Measurements from ENCODE around the gene NRP2. TPM values are rescaled to one million over a fixed set of nuclear protein-coding genes. Genes with fewer than 3 reads are reported as not detected.

Gene NRP2
- total and polyA plus RNA-seq, 2 of the 13 experiments (the other 11 are each of a cell fraction or from before 2014, with no cell fraction given), result 0.65 to 1.4 TPM

DNA sequence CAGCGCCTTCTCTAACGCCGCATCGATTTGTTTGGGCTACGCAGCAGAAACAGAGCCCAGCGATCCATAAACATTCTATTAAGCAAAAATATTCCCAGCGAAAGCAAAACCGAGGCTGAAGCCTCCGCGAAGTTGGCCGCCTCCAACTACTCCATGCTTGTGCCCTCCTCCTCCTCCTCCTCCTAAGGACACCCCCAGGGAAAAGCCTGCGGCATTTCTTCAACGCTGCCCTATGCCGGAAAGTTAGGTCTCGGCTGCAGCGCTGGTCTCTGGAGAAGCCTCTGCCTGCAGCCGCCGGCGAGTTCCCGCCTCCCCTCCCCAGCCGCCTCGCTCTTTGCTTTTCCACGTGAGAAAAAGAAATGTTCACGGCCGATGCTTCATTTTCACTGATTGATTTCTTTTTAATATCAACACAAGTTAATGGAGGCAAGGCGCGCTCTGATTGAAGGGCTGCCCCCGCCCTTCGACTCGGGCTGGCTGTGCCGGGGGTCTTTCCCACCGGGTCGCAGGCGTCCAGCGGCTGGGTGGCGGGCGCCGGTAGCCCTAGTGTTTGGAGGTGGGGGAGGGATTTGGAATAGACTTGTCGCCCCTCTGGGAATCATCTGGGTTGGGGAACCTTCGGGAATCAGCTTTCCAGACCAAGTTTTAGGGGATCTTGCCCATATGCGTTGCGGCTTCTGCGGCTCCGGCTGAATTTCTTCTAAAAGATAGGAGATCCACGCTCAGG lies 3.9 kb downstream of the NRP2 start (continued):
- TF ChIP-seq, protein P1, sequence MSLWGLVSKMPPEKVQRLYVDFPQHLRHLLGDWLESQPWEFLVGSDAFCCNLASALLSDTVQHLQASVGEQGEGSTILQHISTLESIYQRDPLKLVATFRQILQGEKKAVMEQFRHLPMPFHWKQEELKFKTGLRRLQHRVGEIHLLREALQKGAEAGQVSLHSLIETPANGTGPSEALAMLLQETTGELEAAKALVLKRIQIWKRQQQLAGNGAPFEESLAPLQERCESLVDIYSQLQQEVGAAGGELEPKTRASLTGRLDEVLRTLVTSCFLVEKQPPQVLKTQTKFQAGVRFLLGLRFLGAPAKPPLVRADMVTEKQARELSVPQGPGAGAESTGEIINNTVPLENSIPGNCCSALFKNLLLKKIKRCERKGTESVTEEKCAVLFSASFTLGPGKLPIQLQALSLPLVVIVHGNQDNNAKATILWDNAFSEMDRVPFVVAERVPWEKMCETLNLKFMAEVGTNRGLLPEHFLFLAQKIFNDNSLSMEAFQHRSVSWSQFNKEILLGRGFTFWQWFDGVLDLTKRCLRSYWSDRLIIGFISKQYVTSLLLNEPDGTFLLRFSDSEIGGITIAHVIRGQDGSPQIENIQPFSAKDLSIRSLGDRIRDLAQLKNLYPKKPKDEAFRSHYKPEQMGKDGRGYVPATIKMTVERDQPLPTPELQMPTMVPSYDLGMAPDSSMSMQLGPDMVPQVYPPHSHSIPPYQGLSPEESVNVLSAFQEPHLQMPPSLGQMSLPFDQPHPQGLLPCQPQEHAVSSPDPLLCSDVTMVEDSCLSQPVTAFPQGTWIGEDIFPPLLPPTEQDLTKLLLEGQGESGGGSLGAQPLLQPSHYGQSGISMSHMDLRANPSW (CRISPR knock-in tag; IDR thresholded peaks at IDR 0.05; ENCODE audit: borderline replicate concordance), result no peak
- TF ChIP-seq XRCC5 (optimal IDR thresholded peaks at IDR 0.05; ENCODE audit: low read length) (no peak), ZNF24 (IDR thresholded peaks at IDR 0.05) (no peak), ZMYM3 (CRISPR knock-in tag; IDR thresholded peaks at IDR 0.05) (no peak), PCBP1 (IDR thresholded peaks at IDR 0.05; ENCODE audit: borderline replicate concordance, low read depth, low read length) (no peak)

DNA sequence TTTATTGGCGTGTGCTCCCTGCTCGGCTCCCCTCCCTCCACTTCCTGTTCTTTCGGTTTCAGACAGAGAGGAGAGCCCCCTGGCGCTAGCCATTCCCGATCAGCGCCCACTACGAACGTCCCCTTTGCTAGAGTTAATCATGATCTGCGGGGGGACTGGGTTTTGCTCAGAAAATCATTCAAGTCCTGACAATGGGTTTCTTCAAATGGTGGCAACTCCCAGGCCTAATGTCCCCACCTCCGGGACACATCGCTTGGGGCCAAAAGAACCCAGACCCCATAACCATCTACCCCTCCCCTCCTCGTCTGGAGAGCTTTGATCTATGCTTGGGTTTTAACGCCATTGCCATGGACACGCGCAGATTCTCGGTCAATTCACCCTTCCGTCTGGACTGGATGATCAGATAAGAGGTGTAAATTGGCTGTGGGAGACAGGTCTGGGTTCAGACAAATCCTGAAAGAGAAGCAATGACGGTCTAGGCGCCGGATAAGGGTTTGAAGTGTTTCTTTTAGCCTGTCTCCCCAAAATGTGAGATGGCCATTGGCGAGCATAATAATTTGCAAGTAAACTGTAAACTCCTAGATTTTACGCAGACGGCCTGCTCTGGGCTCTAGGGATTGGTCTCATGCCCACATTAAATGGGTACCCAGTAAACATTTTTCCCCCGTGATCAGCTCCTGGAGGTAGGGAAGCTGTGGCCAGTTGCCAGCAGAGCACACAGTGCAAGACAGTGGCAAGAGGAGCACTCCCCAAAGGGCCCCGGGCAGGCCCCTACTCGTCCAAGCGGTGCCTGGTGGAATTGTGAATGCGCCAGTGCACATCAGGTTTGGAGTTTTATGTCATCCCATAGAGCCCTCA lies 4.7 kb downstream of the NRP2 start:
- intact Hi-C loops (cut with micrococcal nuclease; ENCODE audit: unreplicated experiment) (loop anchor here (10.0 kb wide), 1 partner anchor 1542 kb away; no protein-coding TSS in a partner anchor), in situ Hi-C loops (cut with HindIII; ENCODE audit: extremely low pct_ligation_motif_present, low pct_unique_long_range_greater_than_20kb) (no loop called here)
- DNase-seq (ENCODE audit: low spot score), result no peak
- BruUV-seq (replicated peaks), result no TSS peak
- ChIA-PET CTCF (ENCODE audit: low intra/inter-chr PET ratio, low total read pairs) (no interaction called here), POLR2A (no interaction called here)
- Histone ChIP-seq H3K4me2 (ENCODE audit: low read depth, low read length) (no peak overlapping the region), H3K9ac (ENCODE audit: insufficient read depth, low read depth, low read length) (no peak overlapping the region), H3K79me2 (ENCODE audit: insufficient read depth, low read length) (no peaks in the 10 kb centered on the region), H3K4me1 (ENCODE audit: insufficient read depth, low read length) (no peaks in the 10 kb centered on the region), H3K36me3 (replicated peaks in 1 of 2; ENCODE audit: control insufficient read depth in 1 of 2, insufficient read depth in 2 of 2, low read length in 2 of 2) (no peaks in the 10 kb centered on the region), H3K4me3 (replicated peaks in 1 of 3; ENCODE audit: insufficient read depth in 1 of 3, low read depth in 2 of 3, low read length in 3 of 3) (no peak overlapping the region), H3K9me3 (ENCODE audit: low read length) (no peaks in the 10 kb centered on the region), H2AFZ (ENCODE audit: low read length) (no peak overlapping the region), H3K27me3 (ENCODE audit: control insufficient read depth in 1 of 2, insufficient read depth in 2 of 2, low read length in 2 of 2) (peaks cover 8 to 24% of the 10 kb centered on the region in 2 experiments; a peak in 4 of 5 replicates), H3K27ac (ENCODE audit: extremely low read length, insufficient read depth, low read length) (no peak overlapping the region), H4K20me1 (ENCODE audit: insufficient read depth, low read length) (no peaks in the 10 kb centered on the region)
- WGBS (ENCODE audit: low lambda C conversion rate), result 71% methylated on average over 25 of the region's 28 CpGs
- no peak for ATAC-seq
- FAIRE-seq, result no peak
- TF ChIP-seq RBAK (CRISPR knock-in tag; IDR thresholded peaks at IDR 0.05) (no peak), ZFY (CRISPR knock-in tag; IDR thresholded peaks at IDR 0.05) (no peak), REXO4 (CRISPR knock-in tag; IDR thresholded peaks at IDR 0.05; ENCODE audit: borderline replicate concordance) (no peak), ZFX (CRISPR knock-in tag; IDR thresholded peaks at IDR 0.05; ENCODE audit: low read depth) (no peak), ZNF790 (CRISPR knock-in tag; IDR thresholded peaks at IDR 0.05; ENCODE audit: borderline replicate concordance) (no peak), ZNF354B (CRISPR knock-in tag; IDR thresholded peaks at IDR 0.05) (no peak), NFE2L1 (CRISPR knock-in tag; IDR thresholded peaks at IDR 0.05; ENCODE audit: borderline replicate concordance) (no peak), CREM (IDR thresholded peaks at IDR 0.05) (no peak), CREM (CRISPR knock-in tag; IDR thresholded peaks at IDR 0.05) (no peak), ZFP90 (CRISPR knock-in tag; IDR thresholded peaks at IDR 0.05; ENCODE audit: borderline replicate concordance) (no peak)
- TF ChIP-seq, protein P2, sequence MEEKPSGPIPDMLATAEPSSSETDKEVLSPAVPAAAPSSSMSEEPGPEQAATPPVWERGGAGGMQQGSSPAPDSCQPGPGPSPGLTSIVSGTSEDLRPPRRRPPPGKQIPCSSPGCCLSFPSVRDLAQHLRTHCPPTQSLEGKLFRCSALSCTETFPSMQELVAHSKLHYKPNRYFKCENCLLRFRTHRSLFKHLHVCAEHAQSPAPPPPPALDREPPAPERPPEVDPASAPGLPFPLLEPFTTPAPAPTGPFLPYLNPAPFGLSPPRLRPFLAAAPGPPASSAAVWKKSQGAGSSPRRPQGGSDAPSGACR (CRISPR knock-in tag; IDR thresholded peaks at IDR 0.05), result no peak
- TF ChIP-seq, protein P3, sequence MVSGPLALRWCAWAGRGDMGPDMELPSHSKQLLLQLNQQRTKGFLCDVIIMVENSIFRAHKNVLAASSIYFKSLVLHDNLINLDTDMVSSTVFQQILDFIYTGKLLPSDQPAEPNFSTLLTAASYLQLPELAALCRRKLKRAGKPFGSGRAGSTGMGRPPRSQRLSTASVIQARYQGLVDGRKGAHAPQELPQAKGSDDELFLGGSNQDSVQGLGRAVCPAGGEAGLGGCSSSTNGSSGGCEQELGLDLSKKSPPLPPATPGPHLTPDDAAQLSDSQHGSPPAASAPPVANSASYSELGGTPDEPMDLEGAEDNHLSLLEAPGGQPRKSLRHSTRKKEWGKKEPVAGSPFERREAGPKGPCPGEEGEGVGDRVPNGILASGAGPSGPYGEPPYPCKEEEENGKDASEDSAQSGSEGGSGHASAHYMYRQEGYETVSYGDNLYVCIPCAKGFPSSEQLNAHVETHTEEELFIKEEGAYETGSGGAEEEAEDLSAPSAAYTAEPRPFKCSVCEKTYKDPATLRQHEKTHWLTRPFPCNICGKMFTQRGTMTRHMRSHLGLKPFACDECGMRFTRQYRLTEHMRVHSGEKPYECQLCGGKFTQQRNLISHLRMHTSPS (CRISPR knock-in tag; IDR thresholded peaks at IDR 0.05; ENCODE audit: low read depth), result no peak
